BJ (cell line): ENCODE measurements around the gene NPTN. TPM values are rescaled to one million over a fixed set of nuclear protein-coding genes. Genes with fewer than 3 reads are reported as not detected.

Experiments
- CTCF ChIA-PET: fragments of 350-600 bp; formaldehyde crosslinking; extraction: SDS; loops from one replicate; lab custom pipeline; 2021; ENCODE audit warnings: antibody characterized with exemption, inconsistent platforms; lab: Yijun Ruan, JAX
- POLR2A ChIA-PET: fragments of 300-600 bp; sonication (Branson Sonifier 250); formaldehyde crosslinking; extraction: SDS; loops from one replicate; lab custom pipeline; 2021; ENCODE audit warnings: antibody characterized with exemption; lab: Charles Lee
- DNase-seq: peaks from one replicate; pipeline ENCODE4 v3.0.0-alpha.2; 2011; ENCODE audit warnings: low read depth
- H3K27me3 ChIP-seq: 2 replicates; pipeline ENCODE4 v1.6.0; 2011; ENCODE audit warnings: low read length; ENCODE audit not compliant: control insufficient read depth, insufficient read depth
- H3K36me3 ChIP-seq: 2 replicates; pipeline ENCODE4 v1.5.1; 2011; ENCODE audit warnings: low read length; ENCODE audit not compliant: control insufficient read depth, insufficient read depth
- H3K4me3 ChIP-seq: 2 replicates; pipeline ENCODE4 v1.5.1; 2011; ENCODE audit warnings: low read depth, mild to moderate bottlenecking, control low read depth, low read length
- CTCF ChIP-seq: IDR thresholded peaks from 2 replicates; pipeline ENCODE4 v1.5.1; 2011; ENCODE audit warnings: low read depth, mild to moderate bottlenecking, control low read depth, inconsistent platforms, low read length, moderate library complexity; ENCODE audit not compliant: insufficient read depth
- polyA plus RNA-seq: library from polyadenylated mRNA; depleted of rRNA; stranded (reverse); fragments of >200 nt; gene quantifications from 2 replicates; pipeline ENCODE4 v1.2.3, GENCODE V29; 2011

The NPTN gene
- polyA plus RNA-seq, 1 experiment: 406 TPM

- H3K36me3 ChIP-seq: no peaks in the 10 kb centered on the region; the same call in 1 of the 2 replicates
- ChIA-PET CTCF (interaction anchor here (1.2 kb wide), 1 partner anchor 13 kb away, joined by 3 read pairs; no protein-coding TSS in a partner anchor), POLR2A (no interaction called here)
- TF ChIP-seq CTCF: no peak
- DNase-seq: no peak
- no peak overlapping the region for H3K4me3 ChIP-seq
- no peaks in the 10 kb centered on the region for H3K27me3 ChIP-seq
Measured at GRCh38 chr15:73621286-73621826, 11.8 kb downstream of the NPTN start.

- POLR2A ChIA-PET: no interaction called here
- TF ChIP-seq CTCF: no peak
- H3K27me3 ChIP-seq: no peaks in the 10 kb centered on the region
- H3K36me3 ChIP-seq: no peaks in the 10 kb centered on the region; the same call in 1 of the 2 replicates
- CTCF ChIA-PET: interaction anchor here (0.9 to 1.0 kb wide), 2 partner anchors 11 to 15 kb away, joined by 3 read pairs; no protein-coding TSS in a partner anchor
- H3K4me3 ChIP-seq: no peak overlapping the region
- no peak for DNase-seq
Measured at GRCh38 chr15:73620078-73620477, 13.1 kb downstream of the NPTN start.

- H3K27me3 ChIP-seq: no peaks in the 10 kb centered on the region
- H3K4me3 ChIP-seq: no peak overlapping the region
- H3K36me3 ChIP-seq: no peaks in the 10 kb centered on the region; the same call in 1 of the 2 replicates
- no peak for DNase-seq
- POLR2A ChIA-PET: no interaction called here
- no peak for TF ChIP-seq CTCF
- CTCF ChIA-PET: interaction anchor here (1.1 to 2.0 kb wide), 6 partner anchors 10 to 18 kb away, joined by 3 to 8 read pairs (median 5); no protein-coding TSS in a partner anchor
Measured at GRCh38 chr15:73617913-73618312, 15.3 kb downstream of the NPTN start.

- CTCF ChIA-PET: interaction anchor here (1.0 to 2.0 kb wide), 7 partner anchors 10 to 19 kb away, joined by 3 to 8 read pairs (median 4); no protein-coding TSS in a partner anchor
- no peak overlapping the region for H3K4me3 ChIP-seq
- no peak for TF ChIP-seq CTCF
- H3K36me3 ChIP-seq: no peaks in the 10 kb centered on the region; the same call in 1 of the 2 replicates
- H3K27me3 ChIP-seq: no peaks in the 10 kb centered on the region
- DNase-seq: no peak
- POLR2A ChIA-PET: no interaction called here
Measured at GRCh38 chr15:73617301-73617831, 15.8 kb downstream of the NPTN start.

GRCh38 chr15:73608941-73609340 lies 24.2 kb downstream of the NPTN start:
- Histone ChIP-seq H3K4me3 (no peak overlapping the region), H3K27me3 (no peaks in the 10 kb centered on the region), H3K36me3 (no peaks in the 10 kb centered on the region)
- ChIA-PET CTCF (interaction anchor here (1.1 to 2.3 kb wide), 4 partner anchors 18 to 265 kb away, joined by 3 to 6 read pairs (median 3); no protein-coding TSS in a partner anchor), POLR2A (no interaction called here)
- DNase-seq: peak; percentile 41
- TF ChIP-seq CTCF: no peak
